ENCODE measurements around the gene LMNB1.
"Not testable (repeated sequence)": the region's sequence is repeated elsewhere in the genome, so short reads cannot be mapped to it uniquely, and the experiment has no call there.

DNA sequence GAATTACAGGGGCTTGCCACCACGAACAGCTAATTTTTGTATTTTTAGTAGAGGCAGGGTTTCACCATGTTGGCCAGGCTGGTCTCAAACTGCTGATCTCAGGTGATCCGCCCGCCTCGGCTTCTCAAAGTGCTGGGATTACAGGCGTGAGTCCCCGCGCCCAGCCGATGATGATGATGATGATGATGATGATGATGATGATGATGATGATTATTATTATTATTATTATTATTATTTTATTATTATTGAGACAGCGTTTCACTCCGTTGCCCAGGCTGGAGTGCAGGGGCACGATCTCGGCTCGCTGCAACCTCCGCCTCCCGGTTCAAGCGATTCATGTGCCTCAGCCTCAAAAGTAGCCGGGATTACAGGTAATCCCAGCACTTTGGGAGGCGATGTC lies 42.4 kb upstream of the LMNB1 start:
- TF ChIP-seq CTCF (IDR thresholded peaks at IDR 0.05; ENCODE audit: insufficient read depth, low read length); REST (IDR thresholded peaks at IDR 0.05; ENCODE audit: insufficient replicate concordance, low read depth): not testable (repeated sequence)
